HG03159 (cell line): ENCODE results near the gene C3orf70.

Experiments
- ATAC-seq: cut with Tn5 transposase; IDR thresholded peaks from one replicate; pipeline ENCODE4 v1.9.1; 2021; ENCODE audit warnings: mild to moderate bottlenecking, moderate library complexity; ENCODE audit not compliant: unreplicated experiment

C3orf70 gene

GRCh38 chr3:185056908-185057307 is 96.0 kb downstream of the C3orf70 start:
- ATAC-seq = no peak

DNA sequence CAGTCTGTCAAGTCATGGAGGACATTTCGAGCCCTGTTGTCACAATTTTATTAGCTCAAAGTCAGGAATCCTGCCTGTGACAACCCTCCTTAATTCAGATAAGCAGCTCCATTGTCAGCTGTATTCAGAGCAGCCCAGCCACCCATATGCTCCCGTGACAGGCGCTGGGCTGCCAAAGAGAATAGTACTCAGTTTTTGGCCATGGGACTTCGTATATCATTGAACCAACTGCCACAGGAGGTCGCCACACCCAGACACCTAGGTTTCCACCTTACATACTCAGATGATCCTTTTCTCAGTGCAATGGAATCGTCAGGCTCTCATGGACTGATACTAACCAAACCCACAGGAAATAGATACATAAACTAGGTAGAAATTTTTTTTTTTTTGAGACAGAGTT is 100.2 kb downstream of the C3orf70 start:
- ATAC-seq = no peak

GRCh38 chr3:185051801-185052200 is 101.1 kb downstream of the C3orf70 start:
- ATAC-seq = no peak

DNA sequence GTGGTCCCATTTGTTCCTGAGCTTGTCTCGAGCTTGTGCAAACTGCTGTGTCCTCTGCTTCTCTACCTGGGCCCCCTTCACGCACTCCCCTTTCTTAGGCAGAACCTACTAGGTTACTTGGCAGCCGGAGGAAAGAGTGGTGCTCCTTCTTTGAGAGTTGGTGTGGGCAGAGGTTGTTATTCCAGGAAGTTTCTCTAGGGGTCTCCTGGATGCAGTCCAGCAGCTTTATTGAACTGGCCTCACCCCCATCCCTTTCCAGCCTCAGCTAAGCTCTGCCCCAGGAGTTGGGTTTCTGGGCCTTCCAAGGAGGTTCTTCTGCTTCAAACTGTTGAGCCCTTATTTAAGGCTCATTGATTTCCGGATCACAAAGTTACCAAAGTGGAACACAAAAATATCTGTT is 103.2 kb downstream of the C3orf70 start:
- no peak for ATAC-seq

DNA sequence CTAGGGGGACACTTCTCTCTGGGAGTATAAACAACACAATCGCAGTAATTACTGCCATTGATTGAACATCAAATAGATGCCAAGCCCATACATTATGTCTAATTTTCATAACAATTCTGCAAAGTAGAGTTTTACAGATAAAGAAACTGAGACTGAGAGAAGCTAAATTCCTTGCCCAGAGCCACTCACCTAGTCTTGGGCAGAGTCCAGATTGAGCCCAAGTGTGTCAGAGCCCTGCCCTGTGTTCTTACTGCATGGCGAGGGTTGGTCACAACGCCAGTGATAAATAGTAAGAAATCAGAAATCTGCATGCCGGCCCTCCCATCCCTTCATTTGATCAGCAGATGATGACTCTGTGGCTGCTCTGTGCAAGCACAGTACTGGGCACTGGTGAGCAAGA is 106.3 kb downstream of the C3orf70 start:
- ATAC-seq = no peak

GRCh38 chr3:185046164-185046515 is 106.7 kb downstream of the C3orf70 start:
- ATAC-seq = no peak

GRCh38 chr3:185042312-185043050 is 110.4 kb downstream of the C3orf70 start:
- ATAC-seq = no peak

GRCh38 chr3:185041540-185041939 is 111.3 kb downstream of the C3orf70 start:
- ATAC-seq = no peak

DNA sequence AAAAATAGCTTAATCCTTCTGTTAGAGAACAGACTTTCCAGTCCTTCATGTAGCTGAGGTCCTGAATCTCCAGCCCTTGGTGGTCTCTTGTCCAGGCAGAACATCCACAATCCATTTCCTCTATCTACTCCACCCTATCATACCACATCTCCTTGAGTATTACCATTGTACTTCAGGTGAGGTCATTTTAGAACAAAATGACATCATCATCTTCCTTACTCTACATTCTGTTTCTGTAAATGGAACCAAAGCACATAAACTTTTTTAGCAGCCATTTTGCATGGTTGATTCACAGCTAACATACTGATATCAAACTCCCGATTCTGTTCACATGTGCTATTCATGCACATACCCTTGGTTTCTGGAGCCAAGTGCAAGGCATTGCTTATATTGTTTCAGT is 112.4 kb downstream of the C3orf70 start:
- no peak for ATAC-seq

- no peak for ATAC-seq
Observed at GRCh38 chr3:185037801-185038200, 115.1 kb downstream of the C3orf70 start.

DNA sequence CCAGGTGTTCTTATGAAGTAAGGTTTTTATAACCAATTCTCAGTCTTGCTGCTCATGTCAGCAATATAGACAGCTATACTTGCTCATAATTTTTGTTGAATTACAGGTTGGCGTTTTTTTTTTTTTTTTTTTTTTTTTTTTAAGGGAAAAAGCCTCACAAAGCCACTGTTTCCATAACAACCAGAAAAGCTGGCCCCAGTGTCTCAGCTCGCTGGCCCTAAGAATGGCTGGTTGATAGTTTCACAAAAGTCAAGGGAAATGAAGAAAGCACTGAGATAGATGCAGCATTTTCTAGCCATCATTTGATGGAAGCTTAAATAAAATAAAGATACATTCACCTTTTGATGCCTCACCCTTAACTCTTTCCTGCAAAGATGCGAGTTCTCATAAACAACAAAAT is 121.9 kb downstream of the C3orf70 start:
- ATAC-seq = no peak

DNA sequence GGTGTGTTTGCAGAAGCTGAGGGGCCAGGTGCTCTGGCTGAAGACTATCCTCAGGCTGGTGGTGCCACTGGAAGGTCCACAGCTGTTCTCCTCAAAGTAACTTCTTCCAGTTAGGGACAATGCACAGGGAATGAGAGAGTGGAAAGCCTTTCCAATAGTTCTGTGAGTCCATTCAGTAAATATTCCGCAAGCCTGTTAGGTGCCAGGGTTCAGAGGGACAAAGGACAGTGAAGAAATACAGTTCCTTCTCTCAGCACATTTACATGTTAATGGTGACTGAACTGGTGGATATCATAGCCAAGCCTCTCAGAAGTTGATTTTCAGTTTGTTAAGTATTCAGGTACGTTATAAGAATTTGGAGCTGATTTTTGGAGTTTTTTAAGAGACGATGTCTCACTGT is 122.5 kb downstream of the C3orf70 start:
- ATAC-seq = no peak

GRCh38 chr3:185029086-185029485 is 123.8 kb downstream of the C3orf70 start:
- ATAC-seq = no peak

DNA sequence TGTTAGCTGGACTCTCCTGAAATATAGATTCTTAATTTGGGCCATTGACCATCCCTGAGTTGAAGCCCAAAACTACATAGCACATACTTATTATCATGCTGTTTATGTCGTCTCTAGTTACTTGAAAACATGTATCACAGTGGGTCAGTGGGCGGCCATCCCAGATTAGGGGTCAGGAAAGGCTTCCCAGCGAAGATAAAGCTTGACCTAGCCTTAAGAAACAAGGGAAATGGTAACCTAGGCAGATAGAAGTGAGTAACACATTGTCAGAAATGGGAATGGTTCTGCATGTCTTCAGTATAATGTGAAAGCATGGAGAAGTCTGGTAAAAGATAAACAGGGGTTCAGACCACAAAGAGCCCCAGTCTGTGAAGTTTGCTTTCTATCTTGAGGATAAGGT is 124.7 kb downstream of the C3orf70 start:
- no peak for ATAC-seq
